GM12878 (cell line): ENCODE data around the gene GCNT4. TPM values are rescaled to one million over a fixed set of nuclear protein-coding genes. Genes with fewer than 3 reads are reported as not detected.

Experiments used
- ATAC-seq: fragments of 200-7000 bp; cut with Tn5 transposase; 3 replicates; pipeline ENCODE4 v1.9.1; 2020; ENCODE audit warnings: mild to moderate bottlenecking, moderate library complexity
- BruUV-seq: library from RNA; stranded (reverse); fragments of 400-500 nt; replicated peaks from 2 replicates; lab custom pipeline; 2021; lab: Mats Ljungman, UMichigan
- CTCF ChIA-PET: fragments of 300-600 bp; sonication (Branson Sonifier 250); formaldehyde crosslinking; extraction: SDS; loops from one replicate; lab custom pipeline; 2021; ENCODE audit warnings: inconsistent platforms; lab: Yijun Ruan, JAX
- POLR2A ChIA-PET: fragments of 350-600 bp; formaldehyde crosslinking; extraction: SDS; loops from one replicate; lab custom pipeline; 2021; ENCODE audit warnings: inconsistent platforms; lab: Charles Lee
- RAD21 ChIA-PET: fragments of 300-600 bp; sonication (Branson Sonifier 250); formaldehyde crosslinking; loops from one replicate; lab custom pipeline; 2023; ENCODE audit warnings: antibody characterized with exemption; ENCODE audit not compliant: unreplicated experiment; lab: Charles Lee
- SMC1A ChIA-PET: fragments of 300-600 bp; sonication (Branson Sonifier 250); formaldehyde crosslinking; loops from one replicate; lab custom pipeline; 2023; ENCODE audit not compliant: unreplicated experiment, uncharacterized antibody; lab: Charles Lee
- DNase-seq: peaks from one replicate; pipeline ENCODE4 v3.0.0-alpha.2; 2011; ENCODE audit warnings: low read depth, low spot score
- FAIRE-seq: peaks from 3 replicates; lab custom pipeline; 2011; peaks lifted over from hg19 to GRCh38; lab: Jason Lieb, UNC
- H2AFZ ChIP-seq: 2 replicates; pipeline ENCODE4 v1.6.0; 2011; ENCODE audit warnings: low read depth, low read length, control low read depth; ENCODE audit not compliant: control insufficient read depth
- H3K27ac ChIP-seq: 2 replicates; pipeline ENCODE4 v1.5.1; 2011; ENCODE audit warnings: control low read depth; ENCODE audit not compliant: control insufficient read depth, insufficient read depth
- H3K27me3 ChIP-seq, 2 experiments: replicated peaks in 1 of 2; 2 replicates each; pipeline versions ENCODE4 v1.6.0 to v1.6.1; 2011; ENCODE audit warnings: low read length in 1 of 2; ENCODE audit not compliant: control insufficient read depth in 2 of 2, insufficient read depth in 2 of 2
- H3K36me3 ChIP-seq, 2 experiments: 2 replicates each; pipeline ENCODE4 v1.5.1; 2011; ENCODE audit warnings: low read length in 1 of 2; ENCODE audit not compliant: control insufficient read depth in 2 of 2, insufficient read depth in 2 of 2
- H3K4me1 ChIP-seq: 2 replicates; pipeline ENCODE4 v1.6.1; 2011; ENCODE audit warnings: mild to moderate bottlenecking, low read length, moderate library complexity, mixed read lengths; ENCODE audit not compliant: control insufficient read depth, insufficient read depth
- H3K4me2 ChIP-seq: 2 replicates; pipeline ENCODE4 v1.6.0; 2011; ENCODE audit warnings: control low read depth; ENCODE audit not compliant: control insufficient read depth, insufficient read depth
- H3K4me3 ChIP-seq: fragments of 200-600 bp; sonication (generic); 2 replicates; pipeline ENCODE4 v1.5.1; 2016
- H3K79me2 ChIP-seq: 2 replicates; pipeline ENCODE4 v1.6.0; 2011; ENCODE audit warnings: low read length; ENCODE audit not compliant: control insufficient read depth, insufficient read depth
- H3K9ac ChIP-seq: 2 replicates; pipeline ENCODE4 v1.8.0; 2011; ENCODE audit warnings: low read length, control low read depth, mixed read lengths; ENCODE audit not compliant: control insufficient read depth, insufficient read depth
- H3K9me3 ChIP-seq: replicated peaks from 3 replicates; pipeline ENCODE4 v1.5.1; 2011; ENCODE audit warnings: mild to moderate bottlenecking, low read length; ENCODE audit not compliant: control insufficient read depth, insufficient read depth
- H4K20me1 ChIP-seq: 2 replicates; pipeline ENCODE4 v1.6.0; 2011; ENCODE audit not compliant: control insufficient read depth, insufficient read depth
- ATF3 ChIP-seq: IDR thresholded peaks from 2 replicates; pipeline ENCODE4 v1.6.1; 2011; ENCODE audit warnings: low read depth, mild to moderate bottlenecking, low read length, moderate library complexity, borderline replicate concordance; ENCODE audit errors: extremely low read depth
- BCL3 ChIP-seq: IDR thresholded peaks from 2 replicates; pipeline ENCODE4 v1.6.1; 2011; ENCODE audit warnings: borderline replicate concordance, low read depth, mild to moderate bottlenecking, moderate library complexity, low read length; ENCODE audit not compliant: insufficient read depth, poor library complexity, severe bottlenecking
- BCLAF1 ChIP-seq: fragments of 450-650 bp; IDR thresholded peaks from 2 replicates; pipeline ENCODE4 v1.6.1; 2017; ENCODE audit warnings: antibody characterized with exemption, mild to moderate bottlenecking, moderate library complexity
- BHLHE40 ChIP-seq, 2 experiments: fragments of 450-650 bp in 1 of 2; IDR thresholded peaks; 2 replicates each; pipeline ENCODE4 v1.6.1; 2011 to 2017; ENCODE audit warnings: low read depth in 2 of 2, borderline replicate concordance in 1 of 2, improper control_type of control experiment in 1 of 2, low read length in 1 of 2, mild to moderate bottlenecking in 1 of 2
- HCFC1 ChIP-seq: fragments of 150-350 bp; IDR thresholded peaks from 2 replicates; pipeline ENCODE4 v1.6.1; 2014; ENCODE audit warnings: low read length
- HDAC2 ChIP-seq: fragments of 200-600 bp; sonication (generic); IDR thresholded peaks from 2 replicates; pipeline ENCODE4 v1.6.1; 2017
- MTA2 ChIP-seq: fragments of 450-650 bp; IDR thresholded peaks from 2 replicates; pipeline ENCODE4 v1.6.1; 2016; ENCODE audit warnings: low read depth, mild to moderate bottlenecking, moderate library complexity
- POLR2AphosphoS5 ChIP-seq: IDR thresholded peaks from 2 replicates; pipeline ENCODE4 v1.6.1; 2011; ENCODE audit warnings: mild to moderate bottlenecking, low read length, inconsistent platforms
- RAD21 ChIP-seq: IDR thresholded peaks from 2 replicates; pipeline ENCODE4 v1.6.1; 2011; ENCODE audit warnings: mild to moderate bottlenecking, low read depth, low read length, moderate library complexity; ENCODE audit not compliant: insufficient read depth
- RAD51 ChIP-seq: fragments of 450-650 bp; IDR thresholded peaks from 2 replicates; pipeline ENCODE4 v1.6.1; 2016; ENCODE audit warnings: moderate library complexity, mild to moderate bottlenecking, inconsistent platforms
- RCOR1 ChIP-seq: conservative IDR thresholded peaks from 2 replicates; pipeline ENCODE4 v1.6.1; 2012; ENCODE audit warnings: low read depth, low read length, improper control_type of control experiment
- SIN3A ChIP-seq: IDR thresholded peaks from 2 replicates; pipeline ENCODE4 v1.6.1; 2012; ENCODE audit warnings: low read depth, low read length, improper control_type of control experiment
- SMC3 ChIP-seq: IDR thresholded peaks from 2 replicates; pipeline ENCODE4 v1.6.1; 2011; ENCODE audit warnings: low read length, improper control_type of control experiment, borderline replicate concordance
- SUPT20H ChIP-seq: IDR thresholded peaks from 2 replicates; pipeline ENCODE4 v1.6.1; 2011; ENCODE audit warnings: low read depth, mild to moderate bottlenecking, low read length, moderate library complexity, borderline replicate concordance; ENCODE audit not compliant: control insufficient read depth
- ZBED1 ChIP-seq: IDR thresholded peaks from 2 replicates; pipeline ENCODE4 v1.6.1; 2016; ENCODE audit warnings: borderline replicate concordance
- ZNF384 ChIP-seq: IDR thresholded peaks from 2 replicates; pipeline ENCODE4 v1.6.1; 2012; ENCODE audit warnings: low read depth, mild to moderate bottlenecking, low read length, improper control_type of control experiment, borderline replicate concordance
- ZNF622 ChIP-seq: fragments of 450-650 bp; IDR thresholded peaks from 2 replicates; pipeline ENCODE4 v1.6.1; 2017; ENCODE audit warnings: mild to moderate bottlenecking, inconsistent platforms
- WGBS: methylation state at CpG from one replicate; pipeline ENCODE4 v1.1.6; 2016; ENCODE audit warnings: low lambda C conversion rate; ENCODE audit not compliant: insufficient replicate concordance, insufficient coverage; ENCODE audit errors: missing lambda C conversion rate; 5-methylcytosine and 5-hydroxymethylcytosine counted together
- in situ Hi-C: fragments of 300-500 bp; cut with MboI; formaldehyde crosslinking; loops from 9 replicates; pipeline ENCODE4 v1.14.3; 2018; ENCODE audit warnings: mixed read lengths
- intact Hi-C: fragments of 100-400 bp; cut with micrococcal nuclease; formaldehyde crosslinking; loops from one replicate; pipeline ENCODE4 v1.14.2; 2022; ENCODE audit not compliant: unreplicated experiment
- polyA plus RNA-seq, 11 experiments: library from polyadenylated mRNA; depleted of rRNA in 4 of 11; unstranded in 6 of 11; stranded (reverse) in 5 of 11; fragments of >200 nt; fragmentation: Nextera tagmentation in 4 of 11; fragmentation: Illumina TruSeq in 1 of 11; extraction: Ambion mirVana in 4 of 11; extraction: Trizol in 1 of 11; gene quantifications; 1 replicate in 1 of 11; 2 replicates in 10 of 11; pipeline versions ENCODE4 v1.2.1 to v1.2.3, GENCODE V29; 2011 to 2016; ENCODE audit warnings: inconsistent platforms in 2 of 11, missing spikeins in 2 of 11, low read depth in 1 of 11
- total RNA-seq, 4 experiments: library from RNA; depleted of rRNA in 3 of 4; stranded (reverse); fragments of >200 nt in 3 of 4; fragmentation: Illumina TruSeq in 1 of 4; extraction: Trizol in 1 of 4; gene quantifications; 2 replicates each; pipeline versions ENCODE4 v1.2.1 to v1.2.3, GENCODE V29; 2013 to 2021

GCNT4 gene
- total and polyA plus RNA-seq, 10 of the 15 experiments (the other 5 are each of a cell fraction or from before 2014, with no cell fraction given), result 0.03 to 0.04 TPM; not detected in 8

- H3K4me3 ChIP-seq, result no peak overlapping the region
- no peaks in the 10 kb centered on the region for H4K20me1 ChIP-seq
- 57% methylated on average over 3 of the region's 3 CpGs for WGBS
- in situ Hi-C loops, result no loop called here
- peaks cover 5 to 8% of the 10 kb centered on the region in 2 experiments; a peak in 3 of 4 replicates for H3K27me3 ChIP-seq
- H2AFZ ChIP-seq, result no peak overlapping the region
- H3K9ac ChIP-seq, result no peak overlapping the region
- no peaks in the 10 kb centered on the region for H3K9me3 ChIP-seq
- no peaks in the 10 kb centered on the region for H3K4me1 ChIP-seq
- no peaks in the 10 kb centered on the region for H3K79me2 ChIP-seq
- no TSS peak for BruUV-seq
- RAD21 ChIA-PET, result no interaction called here
- H3K36me3 ChIP-seq, result no peaks in the 10 kb centered on the region
- no peak overlapping the region for H3K4me2 ChIP-seq
- intact Hi-C loops, result no loop called here
- POLR2A ChIA-PET, result no interaction called here
- no peak for ATAC-seq
- no peak for DNase-seq
- SMC1A ChIA-PET, result no interaction called here
- CTCF ChIA-PET, result no interaction called here
- no peak overlapping the region for H3K27ac ChIP-seq
- FAIRE-seq, result no peak
- no peak for TF ChIP-seq ZBED1
- TF ChIP-seq HCFC1, result no peak
- TF ChIP-seq SUPT20H, result no peak
- no peak for TF ChIP-seq SMC3
- no peak for TF ChIP-seq SIN3A
- no peak for TF ChIP-seq MTA2
- TF ChIP-seq ZNF622, result no peak
- TF ChIP-seq RAD51, result no peak
- TF ChIP-seq RCOR1, result no peak
- TF ChIP-seq BHLHE40 (IDR thresholded peaks at IDR 0.05; ENCODE audit: borderline replicate concordance in 1 of 2, low read depth in 2 of 2, low read length in 1 of 2), result no peak
- no peak for TF ChIP-seq ATF3
- TF ChIP-seq HDAC2, result no peak
- TF ChIP-seq RAD21, result no peak
- TF ChIP-seq BCLAF1, result no peak
- TF ChIP-seq ZNF384, result no peak
- no peak for TF ChIP-seq BCL3
- TF ChIP-seq POLR2AphosphoS5, result no peak
Measured at GRCh38 chr5:75091597-75091996, 39.2 kb upstream of the GCNT4 start.
